K562 (cell line): ENCODE data around the gene TESK1. TPM values are rescaled to one million over a fixed set of nuclear protein-coding genes. Genes with fewer than 3 reads are reported as not detected.
A peak's percentile ranks its signal among the peaks of the same experiment; 100 is the strongest.

Experiments used
- CBFA2T3 ChIP-seq: fragments of 450-650 bp; IDR thresholded peaks from 2 replicates; pipeline ENCODE4 v1.6.1; 2017
- CREB3L1 ChIP-seq: fragments of 450-650 bp; IDR thresholded peaks from 2 replicates; pipeline ENCODE4 v1.6.1; 2014; ENCODE audit warnings: low read depth, mild to moderate bottlenecking, moderate library complexity, borderline replicate concordance
- DDX20 ChIP-seq: fragments of 450-650 bp; IDR thresholded peaks from 2 replicates; pipeline ENCODE4 v1.6.1; 2016; ENCODE audit warnings: missing genetic modification characterization, low read depth, mild to moderate bottlenecking, missing compliant biosample characterization, moderate library complexity
- ELF2 ChIP-seq: fragments of 250-450 bp; sonication (Bioruptor Pico); IDR thresholded peaks from 2 replicates; pipeline ENCODE4 v1.5.0; 2021; ENCODE audit warnings: mild to moderate bottlenecking
- FOSL1 ChIP-seq: fragments of 200-800 bp; sonication (Bioruptor generic); conservative IDR thresholded peaks from 2 replicates; pipeline ENCODE4 v1.6.1; 2016; ENCODE audit warnings: missing genetic modification characterization, missing compliant biosample characterization
- FOXP4 ChIP-seq: sonication (generic); formaldehyde crosslinking; IDR thresholded peaks from 2 replicates; pipeline ENCODE4 v1.8.0; 2022; ENCODE audit warnings: mild to moderate bottlenecking, missing genetic modification reagents, borderline replicate concordance
- GTF2F1 ChIP-seq: IDR thresholded peaks from 2 replicates; pipeline ENCODE4 v1.6.1; 2011; ENCODE audit warnings: low read depth, low read length, improper control_type of control experiment
- MAFF ChIP-seq: IDR thresholded peaks from 2 replicates; pipeline ENCODE4 v1.6.1; 2012; ENCODE audit warnings: low read length, improper control_type of control experiment
- NR0B1 ChIP-seq: fragments of 450-650 bp; IDR thresholded peaks from one replicate; pipeline ENCODE4 v1.6.1; 2018; ENCODE audit warnings: mild to moderate bottlenecking, moderate library complexity; ENCODE audit not compliant: partially characterized antibody
- PRMT5 ChIP-seq: sonication (generic); formaldehyde crosslinking; IDR thresholded peaks from 2 replicates; pipeline ENCODE4 v1.5.0; 2020; ENCODE audit warnings: missing genetic modification reagents
- REST ChIP-seq, 2 experiments: fragments of 450-650 bp; formaldehyde crosslinking in 1 of 2; IDR thresholded peaks; 2 replicates each; pipeline versions ENCODE4 v1.4.0 to v1.6.1; 2014 to 2020; ENCODE audit warnings: mild to moderate bottlenecking in 2 of 2, borderline replicate concordance in 1 of 2, low read depth in 1 of 2
- TSC22D4 ChIP-seq: fragments of 450-650 bp; IDR thresholded peaks from 2 replicates; pipeline ENCODE4 v1.6.1; 2016; ENCODE audit warnings: missing genetic modification characterization, missing biosample characterization, control low read depth
- ZNF133 ChIP-seq: fragments of 250-450 bp; sonication (Bioruptor Pico); IDR thresholded peaks from 2 replicates; pipeline ENCODE4 v1.4.0; 2020; ENCODE audit warnings: mild to moderate bottlenecking
- ZNF695 ChIP-seq: fragments of 450-650 bp; formaldehyde crosslinking; IDR thresholded peaks from 2 replicates; pipeline ENCODE4 v1.4.0; 2020; ENCODE audit warnings: mild to moderate bottlenecking, moderate library complexity
- polyA plus RNA-seq, 8 experiments: library from polyadenylated mRNA; depleted of rRNA in 4 of 8; stranded (reverse) in 5 of 8; unstranded in 3 of 8; fragments of >200 nt; fragmentation: Nextera tagmentation in 2 of 8; fragmentation: Illumina TruSeq in 1 of 8; extraction: Ambion mirVana in 2 of 8; extraction: Trizol in 1 of 8; gene quantifications; 2 replicates each; pipeline versions ENCODE4 v1.2.1 to v1.2.3, GENCODE V29; 2011 to 2014; ENCODE audit warnings: inconsistent platforms in 1 of 8, missing spikeins in 1 of 8
- total RNA-seq, 7 experiments: library from RNA; depleted of rRNA in 6 of 7; stranded (reverse); fragments of >200 nt in 6 of 7; fragmentation: Illumina TruSeq in 2 of 7; extraction: Trizol in 2 of 7; gene quantifications; 2 replicates each; pipeline versions ENCODE4 v1.2.1 to v1.2.3, GENCODE V29; 2011 to 2021; ENCODE audit warnings: low replicate concordance in 1 of 7

TESK1 gene
- total and polyA plus RNA-seq, 9 of the 15 experiments (the other 6 are each of a cell fraction or from before 2014, with no cell fraction given), result 0.07 to 10.4 (median 4.1) TPM

GRCh38 chr9:35658137-35658967 is 53.3 kb downstream of the TESK1 start, which contains the start of gene CCDC107 (continued):
- no peak for TF ChIP-seq CREB3L1
- TF ChIP-seq MAFF, result no peak
- no peak for TF ChIP-seq FOXP4 (CRISPR knock-in tag)
- TF ChIP-seq ZNF133 (CRISPR knock-in tag), result no peak
- TF ChIP-seq NR0B1, result no peak
- TF ChIP-seq REST (IDR thresholded peaks at IDR 0.05; ENCODE audit: borderline replicate concordance), result peak; percentile 60; the same call in 1 of the 2 replicates
- peak; percentile 76; the same call in 1 of the 2 replicates for TF ChIP-seq REST (CRISPR knock-in tag; IDR thresholded peaks at IDR 0.05; ENCODE audit: low read depth)
- no peak for TF ChIP-seq DDX20
- no peak for TF ChIP-seq FOSL1 (tag)
- TF ChIP-seq PRMT5 (CRISPR knock-in tag), result no peak
- TF ChIP-seq TSC22D4 (tag), result no peak
- peak; percentile 37; the same call in 1 of the 2 replicates for TF ChIP-seq ELF2 (CRISPR knock-in tag)
- no peak for TF ChIP-seq CBFA2T3
- TF ChIP-seq GTF2F1, result no peak
- TF ChIP-seq ZNF695, result no peak
